ENCODE measurements around the gene DMGDH. TPM values are rescaled to one million over a fixed set of nuclear protein-coding genes. Genes with fewer than 3 reads are reported as not detected.

Gene DMGDH
- total and polyA plus RNA-seq, 2 donors (not counting 1 experiment from before 2014, with no cell fraction given) = 0.47 to 0.63 TPM

GRCh38 chr5:78974011-78974410 lies 95.5 kb downstream of the DMGDH start:
- TF ChIP-seq EZH2 (IDR thresholded peaks at IDR 0.05; ENCODE audit: borderline replicate concordance, insufficient read depth, low read depth, low read length, poor library complexity, severe bottlenecking) (no peak), CTCF (IDR thresholded peaks at IDR 0.05) (no peak)
- 94% methylated on average over 3 of the region's 5 CpGs for WGBS (ENCODE audit: insufficient coverage)
- Histone ChIP-seq H3K4me3 (ENCODE audit: control extremely low read depth in 1 of 5, extremely low read depth in 1 of 5, insufficient read depth in 1 of 5, low read depth in 2 of 5, low read length in 4 of 5) (no peak overlapping the region), H3K9ac (ENCODE audit: low read length) (no peak overlapping the region), H3K79me2 (ENCODE audit: control insufficient read depth, insufficient read depth, low read length) (peaks cover 55% of the 10 kb centered on the region), H3K27ac (ENCODE audit: low read length in 2 of 2) (no peak overlapping the region), H3K36me3 (replicated peaks in 1 of 2; ENCODE audit: control extremely low read depth in 1 of 2, control insufficient read depth in 1 of 2, extremely low read depth in 1 of 2, insufficient read depth in 2 of 2, low read length in 1 of 2) (no peaks in the 10 kb centered on the region), H3K9me3 (ENCODE audit: control extremely low read depth in 1 of 3, control insufficient read depth in 2 of 3, insufficient read depth in 1 of 3, low read length in 2 of 3) (peaks cover 0 to 4% (median 0%) of the 10 kb centered on the region in 3 donors), H3K4me1 (ENCODE audit: control insufficient read depth in 2 of 2, insufficient read depth in 2 of 2, low read length in 2 of 2) (peaks cover 6 to 8% of the 10 kb centered on the region in 2 donors), H4K20me1 (ENCODE audit: control insufficient read depth, insufficient read depth, low read length, poor library complexity, severe bottlenecking) (peaks cover 5% of the 10 kb centered on the region), H3K27me3 (replicated peaks in 1 of 4; ENCODE audit: control extremely low read depth in 1 of 4, control insufficient read depth in 3 of 4, insufficient read depth in 4 of 4, low read length in 3 of 4) (no peaks in the 10 kb centered on the region), H3K4me2 (replicated peaks; ENCODE audit: low read depth, low read length, poor library complexity, severe bottlenecking) (no peak overlapping the region), H2AFZ (ENCODE audit: insufficient read depth, low read depth, low read length, poor library complexity, severe bottlenecking) (no peak overlapping the region)
- Mint-ChIP-seq H3K4me3 (no peak overlapping the region), H3K27me3 (no peaks in the 10 kb centered on the region), H3K4me1 (peaks cover 21% of the 10 kb centered on the region), H3K27ac (no peak overlapping the region), H3K9me3 (ENCODE audit: insufficient read depth) (peaks cover 3% of the 10 kb centered on the region)
- ChIA-PET CTCF (interaction anchor here (1.1 to 2.2 kb wide), 3 partner anchors 10 to 506 kb away, joined by 3 to 5 read pairs (median 4); no protein-coding TSS in a partner anchor), POLR2A (no interaction called here)
- DNase-seq (no peak), ATAC-seq (ENCODE audit: low read depth) (no peak)
- intact Hi-C loops (cut with micrococcal nuclease) = no loop called here

DNA sequence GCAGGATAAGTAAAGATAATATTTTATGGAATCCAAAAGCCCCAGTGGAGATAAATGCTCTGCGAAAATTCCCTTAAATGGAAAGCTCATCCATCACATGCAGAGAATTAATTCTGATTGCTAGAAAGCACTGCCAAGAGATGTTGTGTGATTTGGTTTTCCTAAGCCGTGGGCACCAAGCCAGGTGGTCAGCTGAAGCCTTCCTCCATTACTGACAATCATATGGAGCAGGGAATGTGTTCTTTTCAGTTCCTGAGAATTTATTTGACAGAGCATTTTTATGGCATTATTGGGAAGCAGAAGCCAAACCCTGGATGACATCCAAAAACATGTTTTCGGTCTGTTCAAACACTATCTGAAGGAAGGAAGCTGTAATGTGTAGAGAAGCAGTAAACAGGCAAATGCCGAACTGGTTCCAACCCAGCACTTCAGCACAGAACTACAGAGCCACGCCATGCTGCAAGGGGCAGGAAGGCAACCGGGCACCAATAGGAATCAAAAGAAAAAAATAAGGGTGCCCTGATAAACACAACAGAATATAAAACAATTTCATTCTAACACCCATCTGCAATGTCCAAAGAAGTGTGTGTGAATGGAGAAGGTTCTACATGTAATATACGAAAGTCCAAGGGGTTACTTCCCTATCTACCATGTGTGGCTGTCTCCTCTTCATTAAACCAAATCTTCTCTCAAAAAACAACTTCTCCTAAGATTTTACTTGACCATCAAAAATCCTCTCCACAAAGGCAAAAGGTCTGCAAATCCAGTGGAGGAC lies 96.6 kb downstream of the DMGDH start:
- TF ChIP-seq EZH2 (IDR thresholded peaks at IDR 0.05; ENCODE audit: borderline replicate concordance, insufficient read depth, low read depth, low read length, poor library complexity, severe bottlenecking) (no peak), CTCF (IDR thresholded peaks at IDR 0.05) (no peak)
- H3K4me2 ChIP-seq (replicated peaks; ENCODE audit: low read depth, low read length, poor library complexity, severe bottlenecking) = no peak overlapping the region
- intact Hi-C loops (cut with micrococcal nuclease) = no loop called here
- H3K27ac Mint-ChIP-seq = no peak overlapping the region
- no CpG with 5 or more reads among the region's 7 CpGs for WGBS (ENCODE audit: insufficient coverage)
- ATAC-seq (ENCODE audit: low read depth) (no peak), DNase-seq (no peak)
- POLR2A ChIA-PET = interaction anchor here (0.5 kb wide), 1 partner anchor 59 kb away, joined by 3 read pairs; no protein-coding TSS in a partner anchor
- peaks cover 3% of the 10 kb centered on the region for H3K9me3 Mint-ChIP-seq (ENCODE audit: insufficient read depth)
- H3K4me3 Mint-ChIP-seq = no peak overlapping the region
- H3K4me3 ChIP-seq (ENCODE audit: control extremely low read depth in 1 of 5, extremely low read depth in 1 of 5, insufficient read depth in 1 of 5, low read depth in 2 of 5, low read length in 4 of 5) = no peak overlapping the region
- H3K27ac ChIP-seq (ENCODE audit: low read length in 2 of 2) = no peak overlapping the region
- H3K36me3 ChIP-seq (replicated peaks in 1 of 2; ENCODE audit: control extremely low read depth in 1 of 2, control insufficient read depth in 1 of 2, extremely low read depth in 1 of 2, insufficient read depth in 2 of 2, low read length in 1 of 2) = no peaks in the 10 kb centered on the region
- no peak overlapping the region for H2AFZ ChIP-seq (ENCODE audit: insufficient read depth, low read depth, low read length, poor library complexity, severe bottlenecking)
- peaks cover 18% of the 10 kb centered on the region for H3K4me1 Mint-ChIP-seq
- CTCF ChIA-PET = interaction anchor here (1.9 to 2.2 kb wide), 2 partner anchors 11 to 505 kb away, joined by 4 to 5 read pairs; no protein-coding TSS in a partner anchor
- no peak overlapping the region for H3K9ac ChIP-seq (ENCODE audit: low read length)
- no peaks in the 10 kb centered on the region for H3K27me3 ChIP-seq (replicated peaks in 1 of 4; ENCODE audit: control extremely low read depth in 1 of 4, control insufficient read depth in 3 of 4, insufficient read depth in 4 of 4, low read length in 3 of 4)
- peaks cover 0 to 4% (median 0%) of the 10 kb centered on the region in 3 donors for H3K9me3 ChIP-seq (ENCODE audit: control extremely low read depth in 1 of 3, control insufficient read depth in 2 of 3, insufficient read depth in 1 of 3, low read length in 2 of 3)
- peaks cover 6 to 8% of the 10 kb centered on the region in 2 donors for H3K4me1 ChIP-seq (ENCODE audit: control insufficient read depth in 2 of 2, insufficient read depth in 2 of 2, low read length in 2 of 2)
- H3K27me3 Mint-ChIP-seq = no peaks in the 10 kb centered on the region
- H3K79me2 ChIP-seq (ENCODE audit: control insufficient read depth, insufficient read depth, low read length) = peaks cover 46% of the 10 kb centered on the region
- H4K20me1 ChIP-seq (ENCODE audit: control insufficient read depth, insufficient read depth, low read length, poor library complexity, severe bottlenecking) = peaks cover 5% of the 10 kb centered on the region
